ENCODE data around the gene STK38.

STK38 gene

DNA sequence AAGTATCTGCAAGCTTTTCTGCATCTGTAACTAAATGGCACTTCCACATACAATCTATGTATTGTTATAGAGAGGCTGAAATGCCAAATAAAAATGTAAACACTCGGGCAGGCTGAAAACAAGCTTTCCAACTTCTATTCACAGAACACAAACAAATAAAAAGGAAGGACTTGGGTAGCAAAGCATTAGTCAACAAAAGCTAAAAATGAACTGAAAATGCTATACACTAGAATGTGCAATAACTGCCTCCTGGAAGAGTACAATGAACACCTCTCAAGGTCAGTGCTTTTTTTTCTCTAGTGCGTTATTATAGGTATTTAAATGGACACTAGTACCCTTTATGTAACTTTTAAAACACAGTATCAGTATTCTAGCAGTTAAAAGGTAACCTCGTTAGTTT, 31.4 kb downstream of the STK38 start:
- Histone ChIP-seq H3K4me2 (ENCODE audit: low read length) (no peak overlapping the region), H3K36me3 (ENCODE audit: insufficient read depth, low read length) (peaks cover 61% of the 10 kb centered on the region), H3K27me3 (ENCODE audit: control insufficient read depth, insufficient read depth, low read length) (no peaks in the 10 kb centered on the region), H3K4me1 (ENCODE audit: control insufficient read depth, insufficient read depth, low read length) (no peaks in the 10 kb centered on the region), H3K9me3 (replicated peaks; ENCODE audit: low read length) (no peaks in the 10 kb centered on the region), H3K9ac (ENCODE audit: low read depth, low read length) (no peak overlapping the region), H3K4me3 (ENCODE audit: low read length) (no peak overlapping the region)

DNA sequence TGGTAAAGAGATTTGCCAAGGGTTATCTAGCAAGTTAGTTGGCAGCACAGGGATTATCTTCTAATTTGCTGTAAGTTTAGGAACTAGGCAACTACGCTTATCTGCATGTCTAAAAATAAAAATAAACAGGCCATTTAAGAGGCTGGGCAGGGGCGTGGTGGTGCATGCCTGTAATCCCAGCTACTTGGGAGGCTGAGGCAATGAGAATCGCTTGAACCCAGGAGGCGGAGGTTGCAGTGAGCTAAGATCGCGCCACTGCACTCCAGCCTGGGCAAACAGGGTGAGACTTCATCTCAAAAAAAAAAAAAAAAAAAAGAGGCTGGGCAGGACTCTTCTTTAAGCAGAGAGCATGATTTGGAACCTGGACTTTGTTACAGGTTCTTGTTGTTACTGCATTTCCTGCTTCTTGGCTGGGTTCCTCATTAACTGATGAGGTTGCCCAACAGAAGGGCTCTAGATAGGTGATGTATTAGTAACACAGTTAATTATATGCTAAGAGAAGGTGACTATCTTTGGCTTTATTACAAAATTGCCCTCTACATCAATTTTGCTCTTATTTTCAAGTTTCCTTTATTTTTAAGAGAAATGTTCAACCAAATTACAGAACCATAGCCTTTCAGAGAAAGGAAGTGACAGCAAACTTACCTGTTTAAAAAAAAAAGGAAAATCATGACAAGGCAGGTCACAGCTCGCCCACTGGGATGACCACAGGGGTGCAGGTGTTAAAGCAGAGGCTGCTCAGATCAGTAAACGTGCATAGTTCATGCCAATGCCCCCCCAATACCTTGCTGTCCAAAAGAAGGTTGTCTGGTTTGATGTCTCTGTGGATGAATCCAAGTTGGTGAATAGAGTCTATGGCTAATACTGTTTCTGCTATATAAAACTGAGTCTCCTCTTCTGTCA, 32.5 kb downstream of the STK38 start:
- Histone ChIP-seq H3K36me3 (ENCODE audit: insufficient read depth, low read length) (peaks cover 61% of the 10 kb centered on the region), H3K4me3 (ENCODE audit: low read length) (no peak overlapping the region), H3K9me3 (replicated peaks; ENCODE audit: low read length) (no peaks in the 10 kb centered on the region)

DNA sequence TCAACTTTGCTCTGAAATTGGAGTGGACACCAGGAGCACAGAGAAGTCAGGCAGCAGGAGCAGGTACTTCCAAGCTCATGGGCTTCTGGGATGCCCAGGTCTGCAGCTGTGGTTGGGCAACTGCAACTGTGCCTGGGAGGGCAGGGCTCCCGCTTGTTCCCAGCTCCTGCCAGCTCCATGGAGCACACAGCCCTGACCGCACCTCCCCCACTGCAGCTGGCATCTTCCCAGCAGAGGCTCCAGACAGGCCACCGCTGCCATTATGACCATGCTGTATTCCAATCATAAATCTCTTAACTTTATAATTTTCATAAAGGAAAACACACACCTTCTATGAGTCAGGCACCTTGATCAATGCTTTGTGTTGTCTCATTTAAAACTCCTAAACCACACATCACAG, 36.9 kb downstream of the STK38 start:
- Histone ChIP-seq H3K9ac (ENCODE audit: low read depth, low read length) (no peak overlapping the region), H3K36me3 (ENCODE audit: insufficient read depth, low read length) (peaks cover 55% of the 10 kb centered on the region), H3K9me3 (replicated peaks; ENCODE audit: low read length) (no peaks in the 10 kb centered on the region), H3K4me3 (ENCODE audit: low read length) (no peak overlapping the region), H3K4me1 (ENCODE audit: control insufficient read depth, insufficient read depth, low read length) (peaks cover 3% of the 10 kb centered on the region), H3K4me2 (ENCODE audit: low read length) (no peak overlapping the region), H3K27me3 (ENCODE audit: control insufficient read depth, insufficient read depth, low read length) (no peaks in the 10 kb centered on the region)

More for the DNA sequence above, 32.5 kb downstream of the STK38 start:
- Histone ChIP-seq H3K27me3 (ENCODE audit: control insufficient read depth, insufficient read depth, low read length) (no peaks in the 10 kb centered on the region), H3K4me2 (ENCODE audit: low read length) (no peak overlapping the region), H3K9ac (ENCODE audit: low read depth, low read length) (no peak overlapping the region), H3K4me1 (ENCODE audit: control insufficient read depth, insufficient read depth, low read length) (no peaks in the 10 kb centered on the region)

DNA sequence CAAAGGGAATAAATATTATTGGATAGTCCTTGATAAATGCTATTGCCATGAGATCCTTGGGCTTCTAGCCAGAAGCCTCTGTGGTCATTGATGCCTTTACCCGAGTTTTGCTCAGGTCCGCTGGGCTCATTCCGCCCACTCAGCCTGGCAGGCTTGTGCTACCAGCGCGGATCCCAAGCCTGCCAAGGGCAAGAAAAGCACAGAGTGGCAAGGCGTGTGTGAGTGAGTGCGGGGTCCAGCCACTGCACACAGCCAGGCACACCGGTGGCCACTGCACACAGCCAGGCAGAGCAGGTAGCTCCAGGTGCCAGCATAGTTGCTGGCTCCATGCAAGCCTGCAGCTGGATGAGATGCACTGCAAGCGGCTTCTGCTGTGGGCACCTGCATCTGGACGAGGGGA, 38.7 kb downstream of the STK38 start:
- peaks cover 9% of the 10 kb centered on the region for H3K4me1 ChIP-seq (ENCODE audit: control insufficient read depth, insufficient read depth, low read length)
- H3K4me3 ChIP-seq (ENCODE audit: low read length): no peak overlapping the region
- H3K27me3 ChIP-seq (ENCODE audit: control insufficient read depth, insufficient read depth, low read length): no peaks in the 10 kb centered on the region
- H3K4me2 ChIP-seq (ENCODE audit: low read length): no peak overlapping the region
- no peak overlapping the region for H3K9ac ChIP-seq (ENCODE audit: low read depth, low read length)
- H3K36me3 ChIP-seq (ENCODE audit: insufficient read depth, low read length): peaks cover 59% of the 10 kb centered on the region
- no peaks in the 10 kb centered on the region for H3K9me3 ChIP-seq (replicated peaks; ENCODE audit: low read length)

DNA sequence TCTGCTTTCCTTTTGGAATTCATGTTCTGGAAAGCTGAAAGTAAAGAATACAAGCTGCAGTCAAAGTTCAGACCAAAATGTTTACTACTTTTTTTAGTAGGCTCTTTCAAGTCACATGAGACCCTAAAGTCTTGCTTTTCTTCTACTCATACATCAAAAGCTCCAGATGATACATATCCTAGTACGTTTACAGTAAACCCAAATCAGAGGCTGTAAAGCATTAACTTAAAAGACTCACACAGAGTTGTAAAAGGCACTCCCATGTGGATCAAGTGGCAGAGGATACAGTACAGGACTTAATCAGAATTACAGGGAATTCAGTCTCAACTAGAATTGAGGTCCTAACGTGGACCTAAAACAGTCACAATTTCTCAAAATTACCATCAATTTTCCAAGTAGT, 40.7 kb downstream of the STK38 start:
- no peak overlapping the region for H3K4me2 ChIP-seq (ENCODE audit: low read length)
- H3K4me3 ChIP-seq (ENCODE audit: low read length): no peak overlapping the region
- no peaks in the 10 kb centered on the region for H3K9me3 ChIP-seq (replicated peaks; ENCODE audit: low read length)
- no peaks in the 10 kb centered on the region for H3K27me3 ChIP-seq (ENCODE audit: control insufficient read depth, insufficient read depth, low read length)
- no peak overlapping the region for H3K9ac ChIP-seq (ENCODE audit: low read depth, low read length)
- H3K4me1 ChIP-seq (ENCODE audit: control insufficient read depth, insufficient read depth, low read length): peaks cover 14% of the 10 kb centered on the region
- H3K36me3 ChIP-seq (ENCODE audit: insufficient read depth, low read length): peaks cover 61% of the 10 kb centered on the region

DNA sequence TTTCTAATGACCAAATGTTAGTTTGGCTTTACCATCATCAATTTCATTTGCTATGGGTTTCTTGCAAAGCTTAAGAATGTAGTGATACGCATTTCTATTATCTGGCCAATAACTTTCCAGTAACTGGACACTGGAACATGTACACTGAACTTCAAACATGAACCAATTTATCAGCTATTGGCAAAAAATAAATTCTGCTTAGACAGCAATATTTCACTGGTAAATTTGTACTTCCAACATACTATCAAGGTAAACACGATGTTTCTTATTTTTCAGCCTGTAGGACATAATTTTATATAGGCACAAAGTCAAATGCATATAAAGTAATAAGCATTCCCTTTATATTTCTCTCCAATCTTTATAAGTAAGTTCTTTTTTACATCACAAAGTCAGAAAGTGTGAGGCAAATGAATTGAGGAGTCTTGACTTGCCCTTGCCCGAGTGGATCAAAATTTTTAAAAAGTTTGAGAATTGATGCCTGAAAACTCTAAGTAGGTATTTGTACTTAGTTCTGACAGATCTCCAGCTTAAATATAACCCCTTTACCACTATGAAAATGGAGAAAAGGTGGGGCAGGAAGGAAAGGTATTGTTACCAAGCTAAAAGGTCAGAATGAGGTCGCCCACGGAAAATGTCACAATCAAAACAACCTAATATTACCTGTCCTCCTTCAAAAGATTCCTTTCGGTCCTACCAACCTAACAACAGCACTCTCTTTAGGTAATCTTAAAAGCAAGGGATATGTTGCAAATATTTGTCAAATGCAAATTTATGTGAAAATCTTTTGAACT, 41.3 kb downstream of the STK38 start:
- no peaks in the 10 kb centered on the region for H3K27me3 ChIP-seq (ENCODE audit: control insufficient read depth, insufficient read depth, low read length)
- H3K9ac ChIP-seq (ENCODE audit: low read depth, low read length): no peak overlapping the region
- no peak overlapping the region for H3K4me2 ChIP-seq (ENCODE audit: low read length)
- H3K4me3 ChIP-seq (ENCODE audit: low read length): no peak overlapping the region
- no peaks in the 10 kb centered on the region for H3K9me3 ChIP-seq (replicated peaks; ENCODE audit: low read length)
- H3K4me1 ChIP-seq (ENCODE audit: control insufficient read depth, insufficient read depth, low read length): peaks cover 20% of the 10 kb centered on the region
- H3K36me3 ChIP-seq (ENCODE audit: insufficient read depth, low read length): peaks cover 59% of the 10 kb centered on the region

DNA sequence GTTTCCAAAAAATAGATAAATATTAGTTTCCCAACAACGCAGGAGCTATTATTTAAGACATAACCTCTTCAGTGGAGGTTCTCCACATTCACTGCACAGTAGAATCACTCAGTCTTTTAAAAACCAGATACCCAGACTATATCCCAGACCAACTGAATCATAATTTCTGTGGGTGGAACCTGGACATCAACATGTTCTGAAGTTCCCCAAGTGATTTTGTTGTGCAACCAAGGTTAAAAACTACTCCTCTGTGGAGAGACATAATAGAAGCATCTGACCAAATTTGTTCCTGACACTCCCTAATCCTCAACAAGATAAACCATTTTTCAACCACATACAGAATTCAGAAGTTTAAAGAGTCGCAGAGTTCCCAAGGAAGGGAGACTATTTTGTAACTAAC, 42.3 kb downstream of the STK38 start:
- no peaks in the 10 kb centered on the region for H3K27me3 ChIP-seq (ENCODE audit: control insufficient read depth, insufficient read depth, low read length)
- H3K4me3 ChIP-seq (ENCODE audit: low read length): no peak overlapping the region
- H3K36me3 ChIP-seq (ENCODE audit: insufficient read depth, low read length): peaks cover 52% of the 10 kb centered on the region
- peaks cover 20% of the 10 kb centered on the region for H3K4me1 ChIP-seq (ENCODE audit: control insufficient read depth, insufficient read depth, low read length)
- H3K9ac ChIP-seq (ENCODE audit: low read depth, low read length): no peak overlapping the region
- H3K4me2 ChIP-seq (ENCODE audit: low read length): no peak overlapping the region
- H3K9me3 ChIP-seq (replicated peaks; ENCODE audit: low read length): no peaks in the 10 kb centered on the region

DNA sequence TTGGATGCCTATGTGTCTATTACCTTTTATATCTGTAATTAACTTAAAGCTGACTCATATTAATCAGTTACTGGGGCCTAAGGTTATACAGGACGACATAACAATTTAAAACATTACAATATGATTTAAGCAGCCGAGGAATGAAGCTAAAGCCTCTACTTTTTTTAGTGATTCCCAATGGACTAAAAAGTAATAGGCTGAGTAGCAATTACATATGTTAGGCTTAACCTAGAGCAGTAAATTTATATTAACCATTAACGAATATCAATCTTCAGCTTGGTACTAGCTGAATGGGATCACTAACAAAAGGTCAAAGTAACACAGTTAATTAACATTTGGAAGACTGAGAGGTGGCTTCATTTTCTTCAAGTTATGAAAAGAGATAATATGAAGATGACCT, 43.1 kb downstream of the STK38 start:
- H3K9ac ChIP-seq (ENCODE audit: low read depth, low read length): no peak overlapping the region
- H3K4me3 ChIP-seq (ENCODE audit: low read length): no peak overlapping the region
- no peak overlapping the region for H3K4me2 ChIP-seq (ENCODE audit: low read length)
- no peaks in the 10 kb centered on the region for H3K9me3 ChIP-seq (replicated peaks; ENCODE audit: low read length)
- peaks cover 20% of the 10 kb centered on the region for H3K4me1 ChIP-seq (ENCODE audit: control insufficient read depth, insufficient read depth, low read length)
- peaks cover 52% of the 10 kb centered on the region for H3K36me3 ChIP-seq (ENCODE audit: insufficient read depth, low read length)
- H3K27me3 ChIP-seq (ENCODE audit: control insufficient read depth, insufficient read depth, low read length): no peaks in the 10 kb centered on the region

DNA sequence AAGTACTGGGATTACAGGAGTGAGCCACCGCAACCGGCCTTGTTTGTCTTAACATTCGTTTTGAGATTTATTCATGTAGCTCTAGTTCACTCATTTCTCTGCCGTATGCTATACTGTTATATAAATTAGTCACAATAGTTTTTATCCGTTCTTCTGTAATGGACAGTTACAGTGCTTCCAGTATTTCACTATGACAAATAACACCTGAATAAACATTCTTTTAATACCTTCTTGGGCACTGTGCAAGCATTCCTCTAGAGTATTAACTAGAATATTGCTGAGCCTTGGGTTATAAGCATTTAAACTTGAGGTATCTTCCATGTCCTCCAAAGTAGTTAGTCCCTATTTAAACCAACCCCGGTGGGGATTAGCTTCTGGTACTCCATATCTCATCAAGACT, 45.6 kb downstream of the STK38 start:
- H3K9me3 ChIP-seq (replicated peaks; ENCODE audit: low read length): no peaks in the 10 kb centered on the region
- no peaks in the 10 kb centered on the region for H3K27me3 ChIP-seq (ENCODE audit: control insufficient read depth, insufficient read depth, low read length)
- no peak overlapping the region for H3K4me3 ChIP-seq (ENCODE audit: low read length)
- H3K4me1 ChIP-seq (ENCODE audit: control insufficient read depth, insufficient read depth, low read length): peaks cover 20% of the 10 kb centered on the region
- H3K36me3 ChIP-seq (ENCODE audit: insufficient read depth, low read length): peaks cover 65% of the 10 kb centered on the region
- H3K9ac ChIP-seq (ENCODE audit: low read depth, low read length): no peak overlapping the region
- H3K4me2 ChIP-seq (ENCODE audit: low read length): no peak overlapping the region

DNA sequence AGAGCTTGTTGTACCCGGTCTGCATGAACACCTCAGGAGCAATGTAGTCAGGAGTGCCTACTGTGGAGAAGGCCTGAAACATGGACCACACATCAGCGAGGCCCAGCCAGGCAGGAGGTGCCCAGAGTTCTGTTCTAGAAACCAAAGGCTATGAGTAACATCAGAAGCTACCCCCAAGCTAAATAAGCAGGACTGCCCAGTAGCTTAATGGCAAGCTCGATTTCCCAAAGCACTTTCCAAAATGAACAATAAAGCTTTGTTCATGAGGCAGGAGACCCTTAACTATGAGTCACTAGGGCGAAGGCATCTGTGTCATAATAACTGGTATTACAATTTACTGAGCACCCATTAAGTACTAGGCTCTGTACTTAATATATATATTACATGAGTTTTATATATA, 47.4 kb downstream of the STK38 start:
- H3K9me3 ChIP-seq (replicated peaks; ENCODE audit: low read length): no peaks in the 10 kb centered on the region
- no peak overlapping the region for H3K4me3 ChIP-seq (ENCODE audit: low read length)
- no peaks in the 10 kb centered on the region for H3K27me3 ChIP-seq (ENCODE audit: control insufficient read depth, insufficient read depth, low read length)
- peaks cover 62% of the 10 kb centered on the region for H3K36me3 ChIP-seq (ENCODE audit: insufficient read depth, low read length)
- H3K4me1 ChIP-seq (ENCODE audit: control insufficient read depth, insufficient read depth, low read length): peaks cover 13% of the 10 kb centered on the region
- no peak overlapping the region for H3K4me2 ChIP-seq (ENCODE audit: low read length)
- no peak overlapping the region for H3K9ac ChIP-seq (ENCODE audit: low read depth, low read length)

DNA sequence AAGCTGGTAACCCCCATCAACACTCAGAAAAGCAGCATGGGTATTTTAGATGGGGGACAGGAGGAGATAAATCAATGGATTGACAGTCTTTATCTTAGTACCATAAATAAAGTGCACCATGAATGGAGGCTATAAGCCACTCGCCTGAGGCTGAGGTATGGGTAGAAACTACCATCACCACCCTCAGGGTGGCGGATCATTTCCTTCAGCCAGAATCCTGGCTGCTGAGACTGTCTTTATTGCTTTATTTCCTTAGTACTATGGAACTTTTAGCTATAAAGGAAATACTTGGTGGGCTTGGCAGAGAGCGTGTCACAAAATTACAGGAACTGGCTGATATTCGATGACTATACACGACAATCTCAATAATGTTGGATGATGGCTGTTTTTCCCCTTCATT, 52.2 kb downstream of the STK38 start:
- Histone ChIP-seq H3K9me3 (replicated peaks; ENCODE audit: low read length) (no peaks in the 10 kb centered on the region), H3K4me1 (ENCODE audit: control insufficient read depth, insufficient read depth, low read length) (no peaks in the 10 kb centered on the region), H3K27me3 (ENCODE audit: control insufficient read depth, insufficient read depth, low read length) (no peaks in the 10 kb centered on the region), H3K4me2 (ENCODE audit: low read length) (no peak overlapping the region), H3K9ac (ENCODE audit: low read depth, low read length) (no peak overlapping the region), H3K4me3 (ENCODE audit: low read length) (no peak overlapping the region), H3K36me3 (ENCODE audit: insufficient read depth, low read length) (peaks cover 62% of the 10 kb centered on the region)
